Frontal cortex (tissue), 4 donors: Measurements from ENCODE around the gene SCUBE1. TPM values are rescaled to one million over a fixed set of nuclear protein-coding genes. Genes with fewer than 3 reads are reported as not detected.
A peak's percentile ranks its signal among the peaks of the same experiment; 100 is the strongest.

ENCODE experiments used
- DNase-seq, 2 donors: peaks; one replicate each; pipeline ENCODE4 v3.0.0; 2012; ENCODE audit warnings: low spot score in 2 of 2
- FAIRE-seq: peaks from 2 replicates; lab custom pipeline; 2012; peaks lifted over from hg19 to GRCh38; lab: Jason Lieb, UNC
- total RNA-seq: library from RNA; depleted of rRNA; stranded (reverse); fragments of >200 nt; gene quantifications from one replicate; pipeline ENCODE4 v1.2.3, GENCODE V29; 2014
- donor health status: control.
- donor health status: control.
- donor health status: control.

The SCUBE1 gene
- total RNA-seq, 1 donor from 2014 or later, result 26.1 TPM

DNA sequence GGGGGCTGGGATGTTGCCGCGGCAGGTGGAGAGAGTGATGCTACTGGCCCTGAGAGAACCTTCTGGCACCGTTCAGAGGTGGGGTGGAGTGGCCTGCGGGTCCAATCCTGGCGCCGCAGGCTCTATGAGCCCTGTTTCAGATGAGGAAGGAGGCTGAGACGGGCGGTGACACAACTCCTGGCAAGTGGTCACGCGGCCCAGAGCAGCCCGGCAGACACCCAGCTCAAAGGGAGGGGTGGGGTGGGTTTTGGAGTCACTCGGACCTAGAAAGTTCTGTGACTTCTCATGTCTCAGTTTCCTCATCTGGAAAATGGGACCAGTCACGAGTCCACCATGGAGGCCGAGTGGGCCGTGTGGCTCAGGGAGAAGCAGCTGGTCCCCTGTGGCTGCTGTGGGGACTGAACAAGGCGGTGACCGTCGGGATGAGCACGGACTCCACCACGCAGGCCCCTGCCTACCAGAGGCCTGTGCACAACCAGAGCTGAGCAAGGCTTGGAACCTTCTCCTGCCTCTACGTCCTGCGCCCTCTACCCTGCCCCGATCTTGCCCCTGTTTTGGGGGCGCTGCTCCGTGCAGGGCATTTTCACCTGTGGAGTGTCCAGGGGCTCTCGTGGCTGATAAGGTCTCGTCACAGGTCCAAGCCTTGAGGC is 188.2 kb downstream of the SCUBE1 start:
- FAIRE-seq (no peak), DNase-seq (no peak)

DNA sequence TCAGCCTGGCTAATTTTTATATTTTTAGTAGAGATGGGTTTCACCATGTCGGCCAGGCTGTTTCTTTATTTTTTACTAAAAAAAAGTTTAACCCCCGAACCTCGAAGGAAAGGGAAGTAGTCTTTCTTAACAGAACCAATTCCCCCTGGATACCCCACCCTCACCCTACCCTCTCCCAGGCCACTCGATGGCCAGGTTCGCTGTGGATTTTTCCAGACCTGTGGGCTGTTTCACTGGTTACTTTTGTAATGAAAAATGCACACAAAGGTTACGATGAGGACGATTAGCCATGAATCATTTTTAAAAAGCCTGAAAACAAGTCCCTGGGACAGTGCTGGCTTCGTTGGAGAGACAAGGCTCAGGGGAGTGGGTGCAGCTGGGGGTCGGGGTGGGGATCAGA is 189.3 kb downstream of the SCUBE1 start:
- FAIRE-seq (no peak), DNase-seq (no peak)

DNA sequence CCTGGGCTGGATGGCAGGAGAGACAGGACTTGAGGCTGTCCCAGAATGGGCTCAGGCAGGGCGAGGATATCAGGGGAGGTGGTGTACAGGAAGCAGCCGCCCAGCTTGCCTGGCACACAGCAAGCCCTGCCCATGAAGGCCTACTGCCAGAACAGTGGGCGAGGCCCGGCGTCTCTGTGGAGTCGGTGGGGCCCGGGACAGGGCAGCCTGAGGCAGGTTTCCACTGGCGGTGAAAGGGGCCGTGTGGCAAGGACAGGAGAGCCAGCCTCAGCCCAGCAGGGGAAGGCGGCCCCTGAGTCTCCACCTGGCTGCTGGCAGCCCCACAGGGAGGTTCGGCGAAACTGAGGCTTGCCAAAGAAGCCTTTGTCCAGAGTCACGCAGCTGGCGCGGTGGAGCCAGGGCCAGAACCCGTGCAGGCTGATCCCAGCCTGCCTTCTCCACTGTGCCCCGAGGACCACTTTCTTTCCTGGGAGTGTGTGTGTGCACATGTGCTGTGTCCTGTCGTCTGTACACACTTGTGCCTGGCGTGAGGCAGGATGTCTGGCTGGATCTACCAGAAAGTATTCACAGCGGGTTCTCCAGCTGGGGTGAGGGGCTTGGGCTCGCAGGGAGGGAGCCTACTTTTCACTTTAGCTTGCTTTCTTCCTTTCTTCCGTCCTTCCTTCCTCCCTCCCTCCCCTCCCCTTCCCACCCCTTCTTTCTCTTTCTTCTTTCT is 190.7 kb downstream of the SCUBE1 start:
- no peak for FAIRE-seq
- peak in 1 of 2 donors; percentile 61 for DNase-seq

GRCh38 chr22:43152003-43152356 is 191.2 kb downstream of the SCUBE1 start:
- FAIRE-seq, result no peak
- no peak for DNase-seq

DNA sequence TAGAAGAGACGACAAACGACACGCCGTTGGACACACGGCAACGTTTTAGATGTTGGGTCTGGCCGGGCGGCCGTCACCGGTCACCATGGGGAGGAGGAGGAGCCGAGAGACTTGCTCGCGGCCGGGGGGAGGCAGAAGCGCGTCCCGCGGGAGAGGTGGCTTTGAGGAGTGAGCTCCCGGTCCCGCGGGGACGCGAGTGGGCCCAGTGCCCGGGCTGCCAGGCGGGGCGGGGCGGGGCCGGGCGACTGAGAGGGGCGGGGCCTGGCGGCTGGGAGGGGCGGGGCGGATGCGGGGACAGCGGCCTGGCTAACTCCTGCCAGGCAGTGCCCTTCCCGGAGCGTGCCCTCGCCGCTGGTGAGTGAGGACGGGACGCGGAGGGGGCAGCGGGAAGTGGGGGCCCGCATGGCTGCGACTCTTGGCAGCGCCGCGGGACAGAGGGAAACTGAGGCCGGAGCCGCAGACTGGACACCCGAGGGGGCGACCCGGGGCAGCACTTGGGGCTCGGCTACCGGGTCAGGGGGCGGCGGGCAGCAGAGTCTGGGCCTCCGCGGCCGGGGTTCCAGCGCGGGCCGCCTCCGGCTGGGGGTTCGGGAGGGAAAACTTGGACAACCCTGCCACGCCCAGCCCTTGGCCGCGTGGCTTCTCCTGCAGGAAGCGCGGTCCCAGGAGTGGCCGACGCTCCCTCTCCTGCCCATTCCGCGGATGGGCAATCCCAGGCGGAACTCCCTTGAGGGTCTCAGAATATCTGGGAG is 191.7 kb downstream of the SCUBE1 start, which contains the start of gene TSPO:
TSPO (plus strand) TSS at position 309 of the 752 bp plus-strand sequence. CDS start 7,680 bp downstream, outside the sequence.
- FAIRE-seq, result no peak

DNA sequence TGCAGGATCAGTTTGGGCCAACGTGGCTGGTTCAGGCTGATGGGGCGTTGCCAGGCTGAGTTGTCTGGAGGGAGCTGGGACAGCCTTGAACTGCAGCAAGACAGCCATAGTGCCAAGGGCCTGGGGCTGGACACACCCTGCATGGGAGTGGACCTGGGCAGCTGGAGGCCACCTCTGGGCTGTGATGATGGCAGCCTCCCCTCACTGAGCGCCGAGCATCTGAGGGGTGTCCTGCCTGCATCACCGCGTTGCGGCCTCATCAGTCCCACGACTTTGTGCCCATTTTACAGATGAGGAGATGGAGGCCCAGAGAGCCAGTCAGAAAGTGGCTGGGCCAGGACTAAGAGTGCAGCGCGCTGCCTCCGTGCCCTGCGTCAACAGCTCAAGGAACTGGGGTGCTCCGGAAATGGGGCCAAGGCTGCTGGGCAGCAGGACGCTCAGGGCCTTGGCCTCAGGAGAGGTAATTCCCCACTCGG is 192.4 kb downstream of the SCUBE1 start:
- no peak for FAIRE-seq
- no peak for DNase-seq

More for the DNA sequence above, 191.7 kb downstream of the SCUBE1 start, which contains the start of gene TSPO:
- peak; percentile 89 to 95 for DNase-seq

DNA sequence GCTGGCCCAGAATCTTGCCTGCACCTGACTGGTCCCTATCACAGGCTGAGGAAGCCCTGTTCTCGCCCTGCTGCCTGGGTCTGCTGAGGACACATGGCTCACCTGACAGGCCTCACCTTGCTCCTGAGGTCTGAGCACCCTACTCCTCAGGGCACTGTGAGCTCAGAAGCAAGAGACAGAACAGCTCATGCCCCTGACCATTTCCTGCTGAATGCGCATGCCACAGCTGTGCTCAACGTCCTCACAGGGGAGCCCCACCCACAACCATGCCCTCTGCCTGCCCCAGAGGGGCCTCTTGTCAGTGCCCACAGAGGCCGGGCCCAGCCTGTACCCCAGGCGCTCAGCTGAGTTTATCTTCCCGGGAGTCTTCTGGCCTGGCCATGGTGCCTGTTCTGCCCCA is 194.6 kb downstream of the SCUBE1 start:
- no peak for DNase-seq

GRCh38 chr22:43147821-43148220 is 195.4 kb downstream of the SCUBE1 start:
- FAIRE-seq, result no peak

More for the DNA sequence above, 194.6 kb downstream of the SCUBE1 start:
- FAIRE-seq, result no peak

More at GRCh38 chr22:43147821-43148220, 195.4 kb downstream of the SCUBE1 start:
- DNase-seq, result no peak

Other genes starting within 250 kb of the SCUBE1 start
- gene BIK, start 232.6 kb downstream of the SCUBE1 start, total RNA-seq, result not detected
- 13.9 TPM for gene MCAT, start 200.0 kb downstream of the SCUBE1 start, total RNA-seq
- gene TSPO, start 191.8 kb downstream of the SCUBE1 start, total RNA-seq, result 36.7 TPM
- 30.6 TPM for gene TTLL12, start 156.2 kb downstream of the SCUBE1 start, total RNA-seq
- gene MPPED1, start 68.6 kb upstream of the SCUBE1 start, total RNA-seq, result 526 TPM